DND-41 (cell line): Measurements from ENCODE around the gene FOXP4.
A peak's percentile ranks its signal among the peaks of the same experiment; 100 is the strongest.

ENCODE experiments used
- ATAC-seq: fragments of 200-7000 bp; cut with Tn5 transposase; 3 replicates; pipeline ENCODE4 v1.9.1; 2021; ENCODE audit warnings: low read depth; ENCODE audit not compliant: insufficient read depth
- DNase-seq: peaks from one replicate; pipeline ENCODE4 v3.0.0-alpha.2; 2020
- H2AFZ ChIP-seq: 2 replicates; pipeline ENCODE4 v1.6.0; 2012; ENCODE audit warnings: low read depth, low read length
- H3K27ac ChIP-seq: 2 replicates; pipeline ENCODE4 v1.5.1; 2012; ENCODE audit warnings: low read length, inconsistent platforms
- H3K27me3 ChIP-seq: fragments of 200-600 bp; sonication (generic); 2 replicates; pipeline ENCODE4 v1.6.0; 2012; ENCODE audit warnings: low read length, mild to moderate bottlenecking, inconsistent platforms; ENCODE audit not compliant: insufficient read depth, poor library complexity
- H3K36me3 ChIP-seq: 2 replicates; pipeline ENCODE4 v1.5.1; 2012; ENCODE audit warnings: low read length, inconsistent platforms; ENCODE audit not compliant: insufficient read depth
- H3K4me1 ChIP-seq: 2 replicates; pipeline ENCODE4 v1.5.1; 2012; ENCODE audit warnings: mild to moderate bottlenecking, low read length; ENCODE audit not compliant: insufficient read depth
- H3K4me2 ChIP-seq: 2 replicates; pipeline ENCODE4 v1.6.0; 2012; ENCODE audit warnings: mild to moderate bottlenecking, moderate library complexity, low read length, inconsistent platforms; ENCODE audit not compliant: insufficient read depth
- H3K4me3 ChIP-seq, 2 experiments: fragments of 200-600 bp in 1 of 2; shearing (Covaris generic) in 1 of 2; 2 replicates each; pipeline ENCODE4 v1.5.1; 2012 to 2016; ENCODE audit warnings: inconsistent platforms in 2 of 2, low read length in 2 of 2, mild to moderate bottlenecking in 2 of 2, low read depth in 1 of 2, moderate library complexity in 1 of 2
- H3K79me2 ChIP-seq: 2 replicates; pipeline ENCODE4 v1.6.0; 2012; ENCODE audit warnings: low read length, inconsistent platforms; ENCODE audit not compliant: insufficient read depth
- H3K9ac ChIP-seq: 2 replicates; pipeline ENCODE4 v1.6.0; 2012; ENCODE audit warnings: low read depth, mild to moderate bottlenecking, inconsistent platforms, low read length, moderate library complexity
- H3K9me3 ChIP-seq: 2 replicates; pipeline ENCODE4 v1.5.1; 2012; ENCODE audit warnings: low read length, moderate library complexity, mild to moderate bottlenecking, inconsistent platforms; ENCODE audit not compliant: insufficient read depth, severe bottlenecking
- H4K20me1 ChIP-seq: 2 replicates; pipeline ENCODE4 v1.6.0; 2012; ENCODE audit warnings: low read length; ENCODE audit not compliant: insufficient read depth
- EZH2 ChIP-seq: IDR thresholded peaks from 3 replicates; pipeline ENCODE4 v1.6.1; 2012; ENCODE audit warnings: borderline replicate concordance, low read depth, mild to moderate bottlenecking, moderate library complexity, low read length, inconsistent platforms; ENCODE audit not compliant: severe bottlenecking
- TF ChIP-seq, protein P1 (sequence below): IDR thresholded peaks from 2 replicates; pipeline ENCODE4 v1.5.1; 2012; ENCODE audit warnings: borderline replicate concordance, low read length, moderate library complexity, mild to moderate bottlenecking; ENCODE audit not compliant: poor library complexity, severe bottlenecking; ENCODE audit errors: extremely low read depth

The FOXP4 gene

DNA sequence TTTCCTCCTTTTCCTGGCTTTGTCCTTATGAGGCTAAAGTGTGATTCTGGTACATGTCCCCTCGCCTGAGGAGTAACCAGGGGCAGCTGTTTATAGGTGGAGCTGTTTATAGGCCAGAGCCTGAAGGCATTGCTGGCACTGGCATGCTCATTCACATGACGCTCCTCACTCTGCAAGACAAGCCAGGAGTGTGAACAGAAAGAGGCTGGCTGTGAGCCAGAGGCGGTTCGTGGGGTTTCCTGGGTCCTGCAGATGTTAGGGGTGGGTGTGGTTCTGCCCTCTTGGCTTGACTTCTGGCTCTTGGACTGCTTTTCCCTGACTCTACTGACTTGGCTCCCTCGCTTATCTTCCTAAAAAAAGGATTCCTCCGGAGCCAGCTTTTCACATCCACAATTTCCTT is 79.3 kb downstream of the FOXP4 start:
- no peaks in the 10 kb centered on the region for H3K36me3 ChIP-seq
- ATAC-seq (peak; percentile 89), DNase-seq (peak; percentile 89)
- no peaks in the 10 kb centered on the region for H3K79me2 ChIP-seq
- peak overlapping the region in 1 of 2 experiments; percentile 5; a peak in 1 of 4 replicates for H3K4me3 ChIP-seq
- no peak for TF ChIP-seq EZH2
- TF ChIP-seq, protein P1, sequence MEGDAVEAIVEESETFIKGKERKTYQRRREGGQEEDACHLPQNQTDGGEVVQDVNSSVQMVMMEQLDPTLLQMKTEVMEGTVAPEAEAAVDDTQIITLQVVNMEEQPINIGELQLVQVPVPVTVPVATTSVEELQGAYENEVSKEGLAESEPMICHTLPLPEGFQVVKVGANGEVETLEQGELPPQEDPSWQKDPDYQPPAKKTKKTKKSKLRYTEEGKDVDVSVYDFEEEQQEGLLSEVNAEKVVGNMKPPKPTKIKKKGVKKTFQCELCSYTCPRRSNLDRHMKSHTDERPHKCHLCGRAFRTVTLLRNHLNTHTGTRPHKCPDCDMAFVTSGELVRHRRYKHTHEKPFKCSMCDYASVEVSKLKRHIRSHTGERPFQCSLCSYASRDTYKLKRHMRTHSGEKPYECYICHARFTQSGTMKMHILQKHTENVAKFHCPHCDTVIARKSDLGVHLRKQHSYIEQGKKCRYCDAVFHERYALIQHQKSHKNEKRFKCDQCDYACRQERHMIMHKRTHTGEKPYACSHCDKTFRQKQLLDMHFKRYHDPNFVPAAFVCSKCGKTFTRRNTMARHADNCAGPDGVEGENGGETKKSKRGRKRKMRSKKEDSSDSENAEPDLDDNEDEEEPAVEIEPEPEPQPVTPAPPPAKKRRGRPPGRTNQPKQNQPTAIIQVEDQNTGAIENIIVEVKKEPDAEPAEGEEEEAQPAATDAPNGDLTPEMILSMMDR = no peak
- peaks cover 8% of the 10 kb centered on the region for H3K9me3 ChIP-seq
- no peaks in the 10 kb centered on the region for H4K20me1 ChIP-seq
- peaks cover 44% of the 10 kb centered on the region for H3K4me1 ChIP-seq
- no peaks in the 10 kb centered on the region for H3K27me3 ChIP-seq
- H3K4me2 ChIP-seq = peak overlapping the region; percentile 41
- H2AFZ ChIP-seq = peak overlapping the region; percentile 61
- H3K27ac ChIP-seq = peak overlapping the region; percentile 91
- peak overlapping the region; percentile 43 for H3K9ac ChIP-seq

DNA sequence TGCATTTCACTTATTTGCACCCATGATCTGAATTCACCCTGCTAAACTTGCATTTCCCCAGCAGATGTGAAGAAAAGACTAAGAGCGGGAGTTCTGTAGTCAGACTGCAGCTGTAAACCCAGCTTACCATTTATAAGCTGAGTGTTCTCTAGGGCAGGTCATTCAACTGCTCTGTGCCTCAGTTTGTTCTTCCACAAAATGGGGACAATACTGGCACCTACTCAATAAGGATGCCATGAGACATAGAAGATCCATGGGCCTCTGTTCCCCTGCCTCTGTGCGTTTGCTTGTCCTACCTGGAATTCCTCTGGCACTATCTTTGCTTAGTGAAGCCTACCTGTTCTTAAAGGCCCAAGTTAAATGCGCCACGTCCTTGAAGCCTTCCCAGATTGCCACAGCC is 79.8 kb downstream of the FOXP4 start:
- Histone ChIP-seq H3K9me3 (peaks cover 8% of the 10 kb centered on the region), H2AFZ (no peak overlapping the region), H3K36me3 (no peaks in the 10 kb centered on the region), H3K4me3 (no peak overlapping the region), H3K9ac (peak overlapping the region; percentile 7; the same call in 1 of the 2 replicates), H3K27ac (peak overlapping the region; percentile 91), H3K79me2 (no peaks in the 10 kb centered on the region), H3K27me3 (no peaks in the 10 kb centered on the region), H3K4me1 (peaks cover 44% of the 10 kb centered on the region), H3K4me2 (no peak overlapping the region), H4K20me1 (no peaks in the 10 kb centered on the region)
- DNase-seq (no peak), ATAC-seq (no peak)
- TF ChIP-seq, protein P1 = no peak
- no peak for TF ChIP-seq EZH2

GRCh38 chr6:41626917-41627316 is 80.7 kb downstream of the FOXP4 start:
- Histone ChIP-seq H3K9me3 (peaks cover 1% of the 10 kb centered on the region), H3K27ac (peak overlapping the region; percentile 91), H3K79me2 (no peaks in the 10 kb centered on the region), H3K9ac (0 out of 2 replicates have a peak overlapping the region, but pooled peaks have one; percentile 7), H3K36me3 (no peaks in the 10 kb centered on the region), H3K4me1 (peaks cover 44% of the 10 kb centered on the region), H3K4me2 (no peak overlapping the region), H3K27me3 (no peaks in the 10 kb centered on the region), H2AFZ (peak overlapping the region; percentile 41), H3K4me3 (no peak overlapping the region), H4K20me1 (no peaks in the 10 kb centered on the region)
- peak; percentile 78 for DNase-seq
- ATAC-seq = peak; percentile 69
- TF ChIP-seq, protein P1 = no peak
- TF ChIP-seq EZH2 = no peak
